MCF 10A (cell line): ENCODE data around the gene RPH3AL. TPM values are rescaled to one million over a fixed set of nuclear protein-coding genes. Genes with fewer than 3 reads are reported as not detected.

Experiments used
- BruUV-seq: library from RNA; stranded (reverse); fragments of 400-500 nt; replicated peaks from 2 replicates; lab custom pipeline; 2021; lab: Mats Ljungman, UMichigan
- CTCF ChIA-PET: fragments of 300-600 bp; sonication (Branson Sonifier 250); formaldehyde crosslinking; extraction: SDS; loops from one replicate; lab custom pipeline; 2021; ENCODE audit warnings: antibody characterized with exemption, inconsistent platforms; lab: Yijun Ruan, JAX
- POLR2A ChIA-PET: fragments of 300-600, 350-650 bp; sonication (Branson Sonifier 250); formaldehyde crosslinking; extraction: SDS; loops from one replicate; lab custom pipeline; 2020; ENCODE audit warnings: antibody characterized with exemption, inconsistent platforms; lab: Yijun Ruan, JAX
- DNase-seq: peaks from one replicate; pipeline ENCODE4 v3.0.0-alpha.2; 2018; ENCODE audit not compliant: unreplicated experiment
- H3K27ac Mint-ChIP-seq: one replicate; pipeline ENCODE4 v1.8.0; 2022; ENCODE audit warnings: mild to moderate bottlenecking, low read depth, mixed read lengths; ENCODE audit not compliant: unreplicated experiment
- H3K27me3 Mint-ChIP-seq: one replicate; pipeline ENCODE4 v1.8.0; 2022; ENCODE audit warnings: mixed read lengths; ENCODE audit not compliant: insufficient read depth, unreplicated experiment
- H3K36me3 Mint-ChIP-seq: one replicate; pipeline ENCODE4 v1.8.0; 2022; ENCODE audit warnings: mild to moderate bottlenecking, moderate library complexity, mixed read lengths; ENCODE audit not compliant: insufficient read depth, unreplicated experiment
- H3K4me1 Mint-ChIP-seq: one replicate; pipeline ENCODE4 v1.8.0; 2022; ENCODE audit warnings: mixed read lengths; ENCODE audit not compliant: insufficient read depth, unreplicated experiment
- H3K4me3 Mint-ChIP-seq: one replicate; pipeline ENCODE4 v1.8.0; 2022; ENCODE audit warnings: mild to moderate bottlenecking, moderate library complexity, mixed read lengths; ENCODE audit not compliant: unreplicated experiment
- H3K9me3 Mint-ChIP-seq: one replicate; pipeline ENCODE4 v1.8.0; 2022; ENCODE audit warnings: mixed read lengths; ENCODE audit not compliant: unreplicated experiment
- intact Hi-C: fragments of 100-400 bp; cut with micrococcal nuclease; formaldehyde crosslinking; loops from 2 replicates; pipeline ENCODE4 v1.14.1; 2022
- total RNA-seq: library from RNA; stranded (reverse); gene quantifications from 2 replicates; pipeline ENCODE4 v1.2.3, GENCODE V29; 2022
- TF ChIP-seq, protein P1 (sequence below): fragments of 200-600 bp; IDR thresholded peaks from one replicate; pipeline ENCODE4 v1.8.0; 2022; ENCODE audit warnings: antibody characterized with exemption, mild to moderate bottlenecking; ENCODE audit not compliant: unreplicated experiment

RPH3AL gene
- total RNA-seq, 1 experiment from 2014 or later, result 0.89 TPM

GRCh38 chr17:230395-230770 lies 122.2 kb downstream of the RPH3AL start:
- no peaks in the 10 kb centered on the region for H3K9me3 Mint-ChIP-seq
- peaks cover 11% of the 10 kb centered on the region for H3K27me3 Mint-ChIP-seq
- H3K4me1 Mint-ChIP-seq, result no peaks in the 10 kb centered on the region
- CTCF ChIA-PET, result no interaction called here
- no peak for DNase-seq
- TF ChIP-seq, protein P1, sequence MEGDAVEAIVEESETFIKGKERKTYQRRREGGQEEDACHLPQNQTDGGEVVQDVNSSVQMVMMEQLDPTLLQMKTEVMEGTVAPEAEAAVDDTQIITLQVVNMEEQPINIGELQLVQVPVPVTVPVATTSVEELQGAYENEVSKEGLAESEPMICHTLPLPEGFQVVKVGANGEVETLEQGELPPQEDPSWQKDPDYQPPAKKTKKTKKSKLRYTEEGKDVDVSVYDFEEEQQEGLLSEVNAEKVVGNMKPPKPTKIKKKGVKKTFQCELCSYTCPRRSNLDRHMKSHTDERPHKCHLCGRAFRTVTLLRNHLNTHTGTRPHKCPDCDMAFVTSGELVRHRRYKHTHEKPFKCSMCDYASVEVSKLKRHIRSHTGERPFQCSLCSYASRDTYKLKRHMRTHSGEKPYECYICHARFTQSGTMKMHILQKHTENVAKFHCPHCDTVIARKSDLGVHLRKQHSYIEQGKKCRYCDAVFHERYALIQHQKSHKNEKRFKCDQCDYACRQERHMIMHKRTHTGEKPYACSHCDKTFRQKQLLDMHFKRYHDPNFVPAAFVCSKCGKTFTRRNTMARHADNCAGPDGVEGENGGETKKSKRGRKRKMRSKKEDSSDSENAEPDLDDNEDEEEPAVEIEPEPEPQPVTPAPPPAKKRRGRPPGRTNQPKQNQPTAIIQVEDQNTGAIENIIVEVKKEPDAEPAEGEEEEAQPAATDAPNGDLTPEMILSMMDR, result no peak
- POLR2A ChIA-PET, result no interaction called here
- BruUV-seq, result no TSS peak
- H3K4me3 Mint-ChIP-seq, result no peak overlapping the region
- no peak overlapping the region for H3K27ac Mint-ChIP-seq
- intact Hi-C loops, result no loop called here
- H3K36me3 Mint-ChIP-seq, result no peaks in the 10 kb centered on the region

DNA sequence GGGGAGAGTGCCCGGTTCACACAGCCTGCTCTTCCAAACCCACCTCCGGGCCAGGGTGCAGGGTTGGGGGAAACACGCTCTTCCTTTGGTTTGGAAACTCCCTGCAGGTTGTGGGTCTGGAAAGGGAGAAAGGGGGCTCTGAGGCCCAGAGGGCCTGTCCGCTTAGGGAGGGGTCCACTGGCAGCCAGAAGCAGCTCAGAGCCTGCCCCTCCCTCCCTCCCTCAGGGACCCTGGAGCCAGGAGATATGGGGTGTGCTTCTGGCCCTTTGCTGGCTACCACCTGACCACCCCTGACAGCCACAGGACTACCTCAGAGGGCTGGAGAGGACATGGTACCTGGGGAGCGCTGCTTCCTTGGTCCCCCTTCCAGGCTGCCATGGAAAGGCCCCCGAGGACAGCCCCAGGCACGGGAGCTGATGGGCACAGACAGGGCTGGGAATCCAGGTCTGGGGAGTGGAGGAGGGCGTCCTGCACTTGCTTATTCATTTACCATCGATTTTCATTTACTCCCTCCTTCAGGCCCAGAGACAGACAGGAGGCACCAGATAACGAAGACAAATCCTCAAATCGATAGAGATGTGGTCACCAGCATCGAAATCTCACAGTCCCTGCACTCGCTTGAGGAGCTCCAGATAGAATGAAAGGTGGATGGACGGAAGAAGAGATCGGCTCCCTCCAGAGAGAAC lies 122.8 kb downstream of the RPH3AL start:
- no peak overlapping the region for H3K4me3 Mint-ChIP-seq
- intact Hi-C loops, result no loop called here
- no peaks in the 10 kb centered on the region for H3K9me3 Mint-ChIP-seq
- H3K27me3 Mint-ChIP-seq, result peaks cover 11% of the 10 kb centered on the region
- H3K4me1 Mint-ChIP-seq, result no peaks in the 10 kb centered on the region
- TF ChIP-seq, protein P1, result no peak
- H3K36me3 Mint-ChIP-seq, result no peaks in the 10 kb centered on the region
- CTCF ChIA-PET, result no interaction called here
- DNase-seq, result no peak
- no TSS peak for BruUV-seq
- POLR2A ChIA-PET, result no interaction called here
- no peak overlapping the region for H3K27ac Mint-ChIP-seq

GRCh38 chr17:228951-229708 lies 123.5 kb downstream of the RPH3AL start:
- H3K27ac Mint-ChIP-seq, result no peak overlapping the region
- H3K27me3 Mint-ChIP-seq, result peaks cover 11% of the 10 kb centered on the region
- no peaks in the 10 kb centered on the region for H3K9me3 Mint-ChIP-seq
- H3K4me1 Mint-ChIP-seq, result no peaks in the 10 kb centered on the region
- POLR2A ChIA-PET, result no interaction called here
- intact Hi-C loops, result no loop called here
- CTCF ChIA-PET, result interaction anchor here (0.8 kb wide), 1 partner anchor 10 kb away, joined by 4 read pairs; no protein-coding TSS in a partner anchor
- no TSS peak for BruUV-seq
- DNase-seq, result no peak
- TF ChIP-seq, protein P1, result no peak
- no peaks in the 10 kb centered on the region for H3K36me3 Mint-ChIP-seq
- no peak overlapping the region for H3K4me3 Mint-ChIP-seq

DNA sequence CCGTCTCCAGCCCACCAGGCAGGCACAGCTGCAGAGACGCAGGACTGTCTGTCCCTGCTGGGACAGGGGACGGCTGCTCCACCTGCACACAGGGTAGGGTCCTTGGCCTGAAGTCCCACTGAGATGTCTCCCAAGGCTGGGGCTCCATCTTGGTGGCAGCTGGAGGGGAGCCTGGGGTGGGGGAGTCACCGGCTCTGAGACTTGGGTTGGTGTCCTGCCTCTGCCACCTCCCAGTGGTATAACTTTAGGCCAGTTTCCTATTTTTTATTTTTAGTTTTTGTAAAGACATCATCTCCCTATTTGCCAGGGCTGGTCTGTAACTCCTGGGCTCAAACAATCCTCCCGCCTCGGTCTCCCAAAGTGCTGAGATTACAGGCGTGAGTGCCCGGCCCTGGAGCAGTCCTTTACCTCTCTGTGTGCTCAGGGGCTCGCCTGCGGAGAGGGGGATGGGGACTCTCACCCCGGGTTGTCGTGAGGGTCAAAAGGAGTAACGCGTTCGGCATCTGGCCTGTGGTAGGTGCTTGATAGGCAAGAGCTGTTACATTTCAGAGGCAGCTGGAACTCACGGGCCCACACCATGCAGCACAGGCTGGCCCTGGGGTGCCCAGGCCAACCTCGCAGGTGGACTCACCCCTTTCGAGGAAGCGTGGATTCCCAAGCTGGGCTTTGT lies 124.5 kb downstream of the RPH3AL start:
- POLR2A ChIA-PET, result no interaction called here
- CTCF ChIA-PET, result no interaction called here
- Mint-ChIP-seq H3K27ac (no peak overlapping the region), H3K36me3 (no peaks in the 10 kb centered on the region), H3K4me1 (no peaks in the 10 kb centered on the region), H3K9me3 (no peaks in the 10 kb centered on the region), H3K27me3 (peaks cover 11% of the 10 kb centered on the region), H3K4me3 (no peak overlapping the region)
- no TSS peak for BruUV-seq
- TF ChIP-seq, protein P1, result no peak
- no peak for DNase-seq
- intact Hi-C loops, result no loop called here
